Measurements from ENCODE around the gene IFT81. TPM values are rescaled to one million over a fixed set of nuclear protein-coding genes. Genes with fewer than 3 reads are reported as not detected.

Gene IFT81
- total and polyA plus RNA-seq, 2 of the 13 experiments (the other 11 are each of a cell fraction or from before 2014, with no cell fraction given), result 4.2 to 13.0 TPM

DNA sequence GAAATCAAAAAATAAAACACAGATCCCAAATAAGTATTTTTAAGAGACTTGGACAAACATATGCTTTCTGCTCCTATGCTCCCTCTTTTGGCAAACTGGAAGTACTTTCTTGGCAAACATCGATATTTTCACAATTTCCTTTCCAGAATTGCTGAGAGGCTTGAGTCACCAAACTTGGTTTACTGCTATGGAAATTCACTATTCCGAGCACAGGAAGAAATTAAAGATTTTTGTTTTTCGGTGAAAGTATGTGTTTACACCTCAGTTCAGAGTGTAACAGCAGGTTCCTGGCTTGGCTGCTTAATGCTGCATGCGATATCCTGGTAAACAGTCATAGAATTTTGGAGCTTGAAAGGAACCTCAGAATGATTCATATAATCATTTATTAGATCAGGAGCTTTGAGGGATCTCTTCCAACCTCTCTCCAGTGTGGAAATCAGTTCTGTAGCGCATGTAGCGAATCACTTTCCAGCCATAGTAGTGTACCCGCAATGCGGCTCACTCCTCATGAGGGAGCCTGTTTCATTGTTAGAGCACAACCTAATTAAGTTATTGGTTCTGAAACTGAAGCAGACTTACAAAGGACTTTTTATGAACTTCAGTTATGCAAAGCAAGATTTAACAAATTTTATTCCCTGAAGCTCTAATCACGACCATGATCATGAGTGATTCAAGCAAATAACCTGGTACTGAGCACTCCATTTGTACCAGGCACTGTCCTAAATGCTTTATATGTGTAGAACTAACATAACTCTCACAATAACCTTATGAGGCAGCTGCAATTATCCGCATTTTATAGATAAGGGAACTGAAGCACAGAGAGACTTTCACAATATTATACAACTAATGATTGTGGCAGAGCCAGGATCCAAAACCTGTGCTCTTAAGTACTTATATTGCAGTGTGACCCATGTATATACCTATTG is 100.5 kb downstream of the IFT81 start (continued):
- TF ChIP-seq, protein P1, sequence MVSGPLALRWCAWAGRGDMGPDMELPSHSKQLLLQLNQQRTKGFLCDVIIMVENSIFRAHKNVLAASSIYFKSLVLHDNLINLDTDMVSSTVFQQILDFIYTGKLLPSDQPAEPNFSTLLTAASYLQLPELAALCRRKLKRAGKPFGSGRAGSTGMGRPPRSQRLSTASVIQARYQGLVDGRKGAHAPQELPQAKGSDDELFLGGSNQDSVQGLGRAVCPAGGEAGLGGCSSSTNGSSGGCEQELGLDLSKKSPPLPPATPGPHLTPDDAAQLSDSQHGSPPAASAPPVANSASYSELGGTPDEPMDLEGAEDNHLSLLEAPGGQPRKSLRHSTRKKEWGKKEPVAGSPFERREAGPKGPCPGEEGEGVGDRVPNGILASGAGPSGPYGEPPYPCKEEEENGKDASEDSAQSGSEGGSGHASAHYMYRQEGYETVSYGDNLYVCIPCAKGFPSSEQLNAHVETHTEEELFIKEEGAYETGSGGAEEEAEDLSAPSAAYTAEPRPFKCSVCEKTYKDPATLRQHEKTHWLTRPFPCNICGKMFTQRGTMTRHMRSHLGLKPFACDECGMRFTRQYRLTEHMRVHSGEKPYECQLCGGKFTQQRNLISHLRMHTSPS (CRISPR knock-in tag; IDR thresholded peaks at IDR 0.05; ENCODE audit: low read depth), result no peak
- TF ChIP-seq ELF4 (CRISPR knock-in tag; IDR thresholded peaks at IDR 0.05; ENCODE audit: borderline replicate concordance) (no peak), ZBTB7B (CRISPR knock-in tag; IDR thresholded peaks at IDR 0.05) (no peak), ZNF556 (CRISPR knock-in tag; IDR thresholded peaks at IDR 0.05; ENCODE audit: borderline replicate concordance) (no peak), POLR2G (IDR thresholded peaks at IDR 0.05; ENCODE audit: low read depth, low read length) (no peak), ZSCAN31 (CRISPR knock-in tag; IDR thresholded peaks at IDR 0.05; ENCODE audit: low read depth) (no peak), SMC3 (IDR thresholded peaks at IDR 0.05; ENCODE audit: low read length) (peak; percentile 70), GTF3A (CRISPR knock-in tag; conservative IDR thresholded peaks at IDR 0.05) (no peak), AGO2 (optimal IDR thresholded peaks at IDR 0.05; ENCODE audit: low read depth, low read length) (no peak), CENPX (CRISPR knock-in tag; IDR thresholded peaks at IDR 0.05) (no peak), ZNF766 (CRISPR knock-in tag; IDR thresholded peaks at IDR 0.05; ENCODE audit: borderline replicate concordance) (no peak), ZNF121 (CRISPR knock-in tag; IDR thresholded peaks at IDR 0.05) (no peak), STAG1 (CRISPR knock-in tag; IDR thresholded peaks at IDR 0.05) (peak; percentile 58), KDM6A (CRISPR knock-in tag; IDR thresholded peaks at IDR 0.05; ENCODE audit: low read depth) (no peak)
- TF ChIP-seq, protein P2, sequence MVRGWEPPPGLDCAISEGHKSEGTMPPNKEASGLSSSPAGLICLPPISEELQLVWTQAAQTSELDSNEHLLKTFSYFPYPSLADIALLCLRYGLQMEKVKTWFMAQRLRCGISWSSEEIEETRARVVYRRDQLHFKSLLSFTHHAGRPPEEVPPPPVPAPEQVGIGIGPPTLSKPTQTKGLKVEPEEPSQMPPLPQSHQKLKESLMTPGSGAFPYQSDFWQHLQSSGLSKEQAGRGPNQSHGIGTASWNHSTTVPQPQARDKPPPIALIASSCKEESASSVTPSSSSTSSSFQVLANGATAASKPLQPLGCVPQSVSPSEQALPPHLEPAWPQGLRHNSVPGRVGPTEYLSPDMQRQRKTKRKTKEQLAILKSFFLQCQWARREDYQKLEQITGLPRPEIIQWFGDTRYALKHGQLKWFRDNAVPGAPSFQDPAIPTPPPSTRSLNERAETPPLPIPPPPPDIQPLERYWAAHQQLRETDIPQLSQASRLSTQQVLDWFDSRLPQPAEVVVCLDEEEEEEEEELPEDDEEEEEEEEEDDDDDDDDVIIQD (CRISPR knock-in tag; IDR thresholded peaks at IDR 0.05; ENCODE audit: low read depth), result no peak
- TF ChIP-seq, protein P3, sequence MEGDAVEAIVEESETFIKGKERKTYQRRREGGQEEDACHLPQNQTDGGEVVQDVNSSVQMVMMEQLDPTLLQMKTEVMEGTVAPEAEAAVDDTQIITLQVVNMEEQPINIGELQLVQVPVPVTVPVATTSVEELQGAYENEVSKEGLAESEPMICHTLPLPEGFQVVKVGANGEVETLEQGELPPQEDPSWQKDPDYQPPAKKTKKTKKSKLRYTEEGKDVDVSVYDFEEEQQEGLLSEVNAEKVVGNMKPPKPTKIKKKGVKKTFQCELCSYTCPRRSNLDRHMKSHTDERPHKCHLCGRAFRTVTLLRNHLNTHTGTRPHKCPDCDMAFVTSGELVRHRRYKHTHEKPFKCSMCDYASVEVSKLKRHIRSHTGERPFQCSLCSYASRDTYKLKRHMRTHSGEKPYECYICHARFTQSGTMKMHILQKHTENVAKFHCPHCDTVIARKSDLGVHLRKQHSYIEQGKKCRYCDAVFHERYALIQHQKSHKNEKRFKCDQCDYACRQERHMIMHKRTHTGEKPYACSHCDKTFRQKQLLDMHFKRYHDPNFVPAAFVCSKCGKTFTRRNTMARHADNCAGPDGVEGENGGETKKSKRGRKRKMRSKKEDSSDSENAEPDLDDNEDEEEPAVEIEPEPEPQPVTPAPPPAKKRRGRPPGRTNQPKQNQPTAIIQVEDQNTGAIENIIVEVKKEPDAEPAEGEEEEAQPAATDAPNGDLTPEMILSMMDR (CRISPR knock-in tag; IDR thresholded peaks at IDR 0.05), result peak; percentile 52
- TF ChIP-seq, protein P4, sequence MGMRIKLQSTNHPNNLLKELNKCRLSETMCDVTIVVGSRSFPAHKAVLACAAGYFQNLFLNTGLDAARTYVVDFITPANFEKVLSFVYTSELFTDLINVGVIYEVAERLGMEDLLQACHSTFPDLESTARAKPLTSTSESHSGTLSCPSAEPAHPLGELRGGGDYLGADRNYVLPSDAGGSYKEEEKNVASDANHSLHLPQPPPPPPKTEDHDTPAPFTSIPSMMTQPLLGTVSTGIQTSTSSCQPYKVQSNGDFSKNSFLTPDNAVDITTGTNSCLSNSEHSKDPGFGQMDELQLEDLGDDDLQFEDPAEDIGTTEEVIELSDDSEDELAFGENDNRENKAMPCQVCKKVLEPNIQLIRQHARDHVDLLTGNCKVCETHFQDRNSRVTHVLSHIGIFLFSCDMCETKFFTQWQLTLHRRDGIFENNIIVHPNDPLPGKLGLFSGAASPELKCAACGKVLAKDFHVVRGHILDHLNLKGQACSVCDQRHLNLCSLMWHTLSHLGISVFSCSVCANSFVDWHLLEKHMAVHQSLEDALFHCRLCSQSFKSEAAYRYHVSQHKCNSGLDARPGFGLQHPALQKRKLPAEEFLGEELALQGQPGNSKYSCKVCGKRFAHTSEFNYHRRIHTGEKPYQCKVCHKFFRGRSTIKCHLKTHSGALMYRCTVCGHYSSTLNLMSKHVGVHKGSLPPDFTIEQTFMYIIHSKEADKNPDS (CRISPR knock-in tag; IDR thresholded peaks at IDR 0.05), result no peak
- TF ChIP-seq, protein P5, sequence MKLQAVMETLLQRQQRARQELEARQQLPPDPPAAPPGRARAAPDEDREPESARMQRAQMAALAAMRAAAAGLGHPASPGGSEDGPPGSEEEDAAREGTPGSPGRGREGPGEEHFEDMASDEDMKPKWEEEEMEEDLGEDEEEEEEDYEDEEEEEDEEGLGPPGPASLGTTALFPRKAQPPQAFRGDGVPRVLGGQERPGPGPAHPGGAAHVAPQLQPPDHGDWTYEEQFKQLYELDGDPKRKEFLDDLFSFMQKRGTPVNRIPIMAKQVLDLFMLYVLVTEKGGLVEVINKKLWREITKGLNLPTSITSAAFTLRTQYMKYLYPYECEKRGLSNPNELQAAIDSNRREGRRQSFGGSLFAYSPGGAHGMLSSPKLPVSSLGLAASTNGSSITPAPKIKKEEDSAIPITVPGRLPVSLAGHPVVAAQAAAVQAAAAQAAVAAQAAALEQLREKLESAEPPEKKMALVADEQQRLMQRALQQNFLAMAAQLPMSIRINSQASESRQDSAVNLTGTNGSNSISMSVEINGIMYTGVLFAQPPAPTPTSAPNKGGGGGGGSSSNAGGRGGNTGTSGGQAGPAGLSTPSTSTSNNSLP (IDR thresholded peaks at IDR 0.05; ENCODE audit: low read depth, low read length), result 0 out of 2 replicates have a peak, but pooled peaks have one; percentile 16
- TF ChIP-seq, protein P6, sequence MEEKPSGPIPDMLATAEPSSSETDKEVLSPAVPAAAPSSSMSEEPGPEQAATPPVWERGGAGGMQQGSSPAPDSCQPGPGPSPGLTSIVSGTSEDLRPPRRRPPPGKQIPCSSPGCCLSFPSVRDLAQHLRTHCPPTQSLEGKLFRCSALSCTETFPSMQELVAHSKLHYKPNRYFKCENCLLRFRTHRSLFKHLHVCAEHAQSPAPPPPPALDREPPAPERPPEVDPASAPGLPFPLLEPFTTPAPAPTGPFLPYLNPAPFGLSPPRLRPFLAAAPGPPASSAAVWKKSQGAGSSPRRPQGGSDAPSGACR (CRISPR knock-in tag; IDR thresholded peaks at IDR 0.05), result no peak

Measured in HepG2 (cell line).